Stimulated activated CD4-positive, alpha-beta T cell treated with anti-CD3 and anti-CD28 coated beads, Interleukin-4, amount 100 ng/mL, for 48 hours (primary cell): ENCODE results near the gene NTN5.

ENCODE experiments used
- DNase-seq, 2 donors: peaks; one replicate each; pipeline ENCODE4 v3.0.0-alpha.2; 2020; ENCODE audit warnings: low read depth in 2 of 2

The NTN5 gene

GRCh38 chr19:48615231-48616040 is 57.4 kb downstream of the NTN5 start:
- no peak for DNase-seq

GRCh38 chr19:48614436-48615230 is 58.2 kb downstream of the NTN5 start, which contains the start of gene FAM83E:
Gene FAM83E (minus strand): TSS chr19:48615076. CDS start chr19:48613372, 1,704 bp downstream.
- no peak for DNase-seq

- DNase-seq, result no peak
These were observed 58.9 kb downstream of the NTN5 start for GRCh38 chr19:48613852-48614435.

GRCh38 chr19:48613024-48613851 is 59.6 kb downstream of the NTN5 start:
- no peak for DNase-seq

- no peak for DNase-seq
These were observed 60.9 kb downstream of the NTN5 start for GRCh38 chr19:48611872-48612271.
